Measurements from ENCODE around the gene ZNF426. TPM values are rescaled to one million over a fixed set of nuclear protein-coding genes. Genes with fewer than 3 reads are reported as not detected.

ZNF426 gene
- total and polyA plus RNA-seq, 2 donors (not counting 3 experiments of a cell fraction or from before 2014, with no cell fraction given) = 2.4 to 16.1 TPM

GRCh38 chr19:9580728-9581127, 42.3 kb upstream of the ZNF426 start:
- Histone ChIP-seq H3K4me1 (ENCODE audit: control insufficient read depth, extremely low read depth, insufficient read depth, low read length) (no peaks in the 10 kb centered on the region), H3K36me3 (ENCODE audit: control insufficient read depth in 2 of 2, extremely low read depth in 1 of 2, insufficient read depth in 2 of 2, low read length in 2 of 2) (peaks cover 0 to 4% of the 10 kb centered on the region in 2 experiments), H3K79me2 (ENCODE audit: control insufficient read depth, insufficient read depth, low read length) (peaks cover 83% of the 10 kb centered on the region), H3K9me3 (replicated peaks; ENCODE audit: control insufficient read depth, insufficient read depth, low read length) (no peaks in the 10 kb centered on the region), H3K4me2 (ENCODE audit: insufficient read depth, low read length) (no peak overlapping the region), H2AFZ (ENCODE audit: low read depth, low read length) (no peak overlapping the region), H4K20me1 (replicated peaks; ENCODE audit: control insufficient read depth, extremely low read depth, insufficient read depth, low read length) (peaks cover 6% of the 10 kb centered on the region), H3K9me1 (replicated peaks; ENCODE audit: control insufficient read depth, extremely low read depth, insufficient read depth, low read length) (no peaks in the 10 kb centered on the region), H3K27ac (ENCODE audit: insufficient read depth, low read depth, low read length) (no peak overlapping the region), H3K4me3 (replicated peaks in 1 of 3; ENCODE audit: insufficient read depth in 1 of 3, low read depth in 1 of 3, low read length in 3 of 3) (no peak overlapping the region), H3K27me3 (ENCODE audit: control insufficient read depth in 2 of 2, insufficient read depth in 2 of 2, low read length in 2 of 2) (no peaks in the 10 kb centered on the region), H3K9ac (replicated peaks; ENCODE audit: extremely low read depth, insufficient read depth, low read length) (no peak overlapping the region)
- TF ChIP-seq POLR2A (IDR thresholded peaks at IDR 0.05; ENCODE audit: low read depth, low read length) = no peak
- TF ChIP-seq FOS (IDR thresholded peaks at IDR 0.05; ENCODE audit: borderline replicate concordance, insufficient read depth, low read length) = no peak
- no peak for TF ChIP-seq JUN (IDR thresholded peaks at IDR 0.05; ENCODE audit: borderline replicate concordance, insufficient read depth, insufficient read length, low read depth)
- TF ChIP-seq CTCF (IDR thresholded peaks at IDR 0.05; ENCODE audit: extremely low read depth in 1 of 2, insufficient read depth in 1 of 2, low read depth in 1 of 2, low read length in 2 of 2) = no peak
- no peak for TF ChIP-seq MAX (IDR thresholded peaks at IDR 0.05; ENCODE audit: insufficient read depth, insufficient read length)
- no peak for TF ChIP-seq MYC (IDR thresholded peaks at IDR 0.05; ENCODE audit: low read depth, low read length)
- no peak for TF ChIP-seq GATA2 (IDR thresholded peaks at IDR 0.05; ENCODE audit: insufficient read depth, insufficient read length, low read depth, low read length)
- no peak for TF ChIP-seq EZH2 (IDR thresholded peaks at IDR 0.05; ENCODE audit: borderline replicate concordance, low read depth, low read length, severe bottlenecking)
- no peak for TF ChIP-seq POLR2AphosphoS5 (IDR thresholded peaks at IDR 0.05; ENCODE audit: insufficient read depth, low read depth, low read length)
- ChIA-PET POLR2A (no interaction called here), CTCF (no interaction called here)
- dilution Hi-C loops (cut with MboI; ENCODE audit: extremely low pct_ligation_motif_present, low sequenced_read_pairs) = no loop called here
- DNase-seq (ENCODE audit: low read depth, low spot score) (no peak), FAIRE-seq (no peak)
- intact Hi-C loops (cut with micrococcal nuclease) = loop anchor here (5.0 to 10.0 kb wide), 3 partner anchors 42 to 376 kb away; partner anchors contain the start of genes ZNF266 and ZNF561
- no TSS peak for BruUV-seq (replicated peaks)

Measured in endothelial cell of umbilical vein (primary cell).